Measurements from ENCODE around the gene LCNL1.

LCNL1 gene

DNA sequence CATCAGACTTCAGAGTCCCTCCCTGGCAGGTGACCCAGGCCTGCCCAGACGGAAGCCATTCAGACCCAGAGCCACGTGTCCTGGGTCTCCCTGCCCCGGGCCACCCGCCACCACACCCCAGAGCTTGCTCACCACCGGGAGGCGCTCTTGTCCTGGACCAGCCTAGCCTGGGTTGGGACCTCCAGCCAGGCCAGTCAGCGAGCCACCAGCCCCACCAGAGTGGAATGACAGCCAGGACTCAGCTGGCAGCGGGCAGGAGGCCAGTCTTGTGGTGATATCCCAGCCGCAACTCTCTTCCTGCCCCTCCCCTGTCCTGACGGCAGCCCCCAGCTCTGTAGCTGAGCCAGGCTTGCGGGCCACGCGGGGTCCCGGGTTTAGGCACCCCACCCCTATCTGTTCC is 7.1 kb upstream of the LCNL1 start:
- Histone ChIP-seq H3K79me2 (ENCODE audit: control insufficient read depth, low read length) (no peaks in the 10 kb centered on the region), H3K36me3 (ENCODE audit: control insufficient read depth, low read length) (no peaks in the 10 kb centered on the region), H3K27ac (ENCODE audit: low read depth, low read length) (no peak overlapping the region), H4K20me1 (ENCODE audit: control insufficient read depth, insufficient read depth, low read depth, low read length) (no peaks in the 10 kb centered on the region), H3K9me2 (replicated peaks; ENCODE audit: control insufficient read depth, low read length) (no peaks in the 10 kb centered on the region), H3K4me2 (ENCODE audit: low read length) (no peak overlapping the region), H3K4me3 (ENCODE audit: low read length) (no peak overlapping the region), H3K9me3 (ENCODE audit: control insufficient read depth, insufficient read depth, low read length) (no peaks in the 10 kb centered on the region), H3K27me3 (ENCODE audit: control insufficient read depth, low read length) (no peaks in the 10 kb centered on the region), H3K4me1 (ENCODE audit: control insufficient read depth, low read length) (no peaks in the 10 kb centered on the region; the same call in 1 of the 2 replicates), H3F3A (ENCODE audit: control insufficient read depth, insufficient read depth) (no peaks in the 10 kb centered on the region)
- TF ChIP-seq, protein P1, sequence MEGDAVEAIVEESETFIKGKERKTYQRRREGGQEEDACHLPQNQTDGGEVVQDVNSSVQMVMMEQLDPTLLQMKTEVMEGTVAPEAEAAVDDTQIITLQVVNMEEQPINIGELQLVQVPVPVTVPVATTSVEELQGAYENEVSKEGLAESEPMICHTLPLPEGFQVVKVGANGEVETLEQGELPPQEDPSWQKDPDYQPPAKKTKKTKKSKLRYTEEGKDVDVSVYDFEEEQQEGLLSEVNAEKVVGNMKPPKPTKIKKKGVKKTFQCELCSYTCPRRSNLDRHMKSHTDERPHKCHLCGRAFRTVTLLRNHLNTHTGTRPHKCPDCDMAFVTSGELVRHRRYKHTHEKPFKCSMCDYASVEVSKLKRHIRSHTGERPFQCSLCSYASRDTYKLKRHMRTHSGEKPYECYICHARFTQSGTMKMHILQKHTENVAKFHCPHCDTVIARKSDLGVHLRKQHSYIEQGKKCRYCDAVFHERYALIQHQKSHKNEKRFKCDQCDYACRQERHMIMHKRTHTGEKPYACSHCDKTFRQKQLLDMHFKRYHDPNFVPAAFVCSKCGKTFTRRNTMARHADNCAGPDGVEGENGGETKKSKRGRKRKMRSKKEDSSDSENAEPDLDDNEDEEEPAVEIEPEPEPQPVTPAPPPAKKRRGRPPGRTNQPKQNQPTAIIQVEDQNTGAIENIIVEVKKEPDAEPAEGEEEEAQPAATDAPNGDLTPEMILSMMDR (IDR thresholded peaks at IDR 0.05; ENCODE audit: low read depth, low read length, poor library complexity, severe bottlenecking), result peak; percentile 58
- TF ChIP-seq EZH2phosphoT487 (IDR thresholded peaks at IDR 0.05; ENCODE audit: borderline replicate concordance, low read length), result no peak

DNA sequence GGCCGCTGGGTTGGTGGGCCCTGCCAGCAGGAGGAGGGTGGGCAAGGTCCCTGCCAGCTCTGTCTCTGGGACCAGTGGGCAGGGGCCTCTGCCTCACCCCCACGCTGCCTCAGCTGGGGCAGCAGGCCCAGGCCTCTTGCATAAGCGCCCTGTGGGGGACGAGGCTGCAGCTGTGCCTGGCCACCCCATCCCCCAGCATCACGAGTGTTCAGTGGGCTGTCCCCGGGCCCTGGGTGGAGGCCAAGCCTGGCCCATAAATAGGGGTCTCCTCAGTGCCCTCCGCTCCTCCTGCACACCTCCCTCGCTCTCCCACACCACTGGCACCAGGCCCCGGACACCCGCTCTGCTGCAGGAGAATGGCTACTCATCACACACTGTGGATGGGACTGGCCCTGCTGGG is 5.6 kb upstream of the LCNL1 start, which contains the start of gene PTGDS:
Gene PTGDS (plus strand): TSS at position 282 of the 400 bp plus-strand sequence. CDS start 75 bp downstream, at position 357.
- Histone ChIP-seq H3K27me3 (ENCODE audit: control insufficient read depth, low read length) (no peaks in the 10 kb centered on the region), H3K4me3 (ENCODE audit: low read length) (no peak within 1 kb of the TSS), H3K27ac (ENCODE audit: low read depth, low read length) (no peak within 1 kb of the TSS), H3K9me3 (ENCODE audit: control insufficient read depth, insufficient read depth, low read length) (no peaks in the 10 kb centered on the region), H3K9me2 (replicated peaks; ENCODE audit: control insufficient read depth, low read length) (no peaks in the 10 kb centered on the region), H4K20me1 (ENCODE audit: control insufficient read depth, insufficient read depth, low read depth, low read length) (no peaks in the 10 kb centered on the region), H3K4me2 (ENCODE audit: low read length) (no peak within 1 kb of the TSS), H3K79me2 (ENCODE audit: control insufficient read depth, low read length) (no peaks in the 10 kb centered on the region), H3F3A (ENCODE audit: control insufficient read depth, insufficient read depth) (no peaks in the 10 kb centered on the region), H3K36me3 (ENCODE audit: control insufficient read depth, low read length) (no peaks in the 10 kb centered on the region), H3K4me1 (ENCODE audit: control insufficient read depth, low read length) (no peaks in the 10 kb centered on the region)
- TF ChIP-seq, protein P1 (IDR thresholded peaks at IDR 0.05; ENCODE audit: low read depth, low read length, poor library complexity, severe bottlenecking), result no peak
- no peak for TF ChIP-seq EZH2phosphoT487 (IDR thresholded peaks at IDR 0.05; ENCODE audit: borderline replicate concordance, low read length)

DNA sequence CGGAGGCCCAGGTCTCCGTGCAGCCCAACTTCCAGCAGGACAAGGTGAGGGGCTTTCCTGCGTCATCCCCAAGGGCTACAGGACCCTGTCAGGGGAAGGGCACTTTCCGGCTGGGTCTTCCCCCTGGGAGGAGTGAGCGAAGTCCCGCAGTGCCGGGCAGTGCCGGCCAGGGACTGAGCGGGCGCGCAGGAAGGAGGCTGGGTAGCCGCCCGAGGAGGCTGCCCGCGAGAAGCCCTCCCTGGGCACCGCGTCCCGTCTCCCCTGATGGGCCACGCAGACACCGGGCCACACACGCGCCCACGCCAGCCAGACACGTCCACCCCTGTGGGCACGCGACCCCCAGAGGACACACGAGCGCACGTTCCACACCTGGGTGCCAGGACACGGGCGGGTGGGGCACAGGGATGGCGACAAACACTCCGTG is 5.1 kb upstream of the LCNL1 start:
- no peaks in the 10 kb centered on the region for H3K4me1 ChIP-seq (ENCODE audit: control insufficient read depth, low read length)
- H3F3A ChIP-seq (ENCODE audit: control insufficient read depth, insufficient read depth), result no peaks in the 10 kb centered on the region
- no peaks in the 10 kb centered on the region for H3K36me3 ChIP-seq (ENCODE audit: control insufficient read depth, low read length)
- H3K4me2 ChIP-seq (ENCODE audit: low read length), result no peak overlapping the region
- no peaks in the 10 kb centered on the region for H3K9me2 ChIP-seq (replicated peaks; ENCODE audit: control insufficient read depth, low read length)
- no peaks in the 10 kb centered on the region for H3K27me3 ChIP-seq (ENCODE audit: control insufficient read depth, low read length)
- TF ChIP-seq, protein P1 (IDR thresholded peaks at IDR 0.05; ENCODE audit: low read depth, low read length, poor library complexity, severe bottlenecking), result no peak
- no peak for TF ChIP-seq EZH2phosphoT487 (IDR thresholded peaks at IDR 0.05; ENCODE audit: borderline replicate concordance, low read length)
- H3K9me3 ChIP-seq (ENCODE audit: control insufficient read depth, insufficient read depth, low read length), result no peaks in the 10 kb centered on the region
- H3K27ac ChIP-seq (ENCODE audit: low read depth, low read length), result no peak overlapping the region
- no peak overlapping the region for H3K4me3 ChIP-seq (ENCODE audit: low read length)
- no peaks in the 10 kb centered on the region for H4K20me1 ChIP-seq (ENCODE audit: control insufficient read depth, insufficient read depth, low read depth, low read length)
- H3K79me2 ChIP-seq (ENCODE audit: control insufficient read depth, low read length), result no peaks in the 10 kb centered on the region

Data from DOHH2 (cell line).